ENCODE data around the gene CTU2. TPM values are rescaled to one million over a fixed set of nuclear protein-coding genes. Genes with fewer than 3 reads are reported as not detected.

The CTU2 gene
- total RNA-seq, 2 donors from 2014 or later: 7.8 to 23.1 TPM

DNA sequence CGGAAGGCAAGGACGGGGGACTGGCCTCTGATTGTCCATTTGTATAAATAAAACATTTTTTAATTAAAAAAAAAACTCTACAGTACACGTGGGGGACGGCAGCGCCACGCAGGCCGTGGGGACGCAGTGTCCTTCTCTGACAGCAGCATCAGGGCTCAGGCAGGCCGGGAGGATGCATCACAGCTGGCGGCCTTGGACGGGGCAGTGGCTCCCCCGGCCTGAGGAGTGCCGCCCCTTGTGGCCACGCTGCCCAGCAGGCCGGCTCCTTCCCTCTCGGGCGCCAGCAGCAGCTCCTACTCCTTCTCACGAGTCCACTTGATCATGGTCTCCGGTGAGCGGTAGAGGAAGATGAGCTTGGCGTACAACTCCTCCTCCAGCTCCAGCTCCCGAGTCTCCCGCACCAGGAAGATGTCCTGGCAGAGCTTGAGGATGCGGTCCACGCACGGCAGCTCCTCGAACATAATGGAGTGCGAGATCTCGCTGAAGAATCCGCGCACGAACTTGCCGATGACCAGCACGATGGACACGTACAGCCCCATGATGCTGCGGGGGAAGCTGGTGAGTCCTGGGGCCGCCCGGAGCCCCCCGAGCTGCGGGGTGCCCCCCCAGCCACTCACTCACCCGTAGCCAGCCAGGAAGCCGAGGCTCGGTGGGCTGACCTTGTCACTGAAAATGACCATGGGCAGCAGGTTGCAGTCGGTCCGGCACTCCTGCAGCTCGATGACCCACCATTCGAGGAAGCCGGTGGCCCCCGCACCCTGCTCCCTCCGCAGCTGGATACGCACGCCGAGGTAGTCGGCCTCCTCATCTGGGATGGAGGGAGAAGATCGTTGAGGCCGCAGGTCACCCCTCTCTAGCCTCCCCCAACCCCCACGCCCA lies 9.2 kb downstream of the CTU2 start:
- H3K36me3 ChIP-seq: peaks cover 13% of the 10 kb centered on the region
- H3K9me3 ChIP-seq: no peaks in the 10 kb centered on the region
- intact Hi-C loops (cut with DNase I): no loop called here
- H3K27me3 ChIP-seq: no peaks in the 10 kb centered on the region
- no peak overlapping the region for H3K9ac ChIP-seq (ENCODE audit: low read depth in 2 of 2, low read length in 2 of 2)
- H3K27ac ChIP-seq: no peak overlapping the region
- H3K4me3 ChIP-seq: no peak overlapping the region
- TF ChIP-seq, protein P1, sequence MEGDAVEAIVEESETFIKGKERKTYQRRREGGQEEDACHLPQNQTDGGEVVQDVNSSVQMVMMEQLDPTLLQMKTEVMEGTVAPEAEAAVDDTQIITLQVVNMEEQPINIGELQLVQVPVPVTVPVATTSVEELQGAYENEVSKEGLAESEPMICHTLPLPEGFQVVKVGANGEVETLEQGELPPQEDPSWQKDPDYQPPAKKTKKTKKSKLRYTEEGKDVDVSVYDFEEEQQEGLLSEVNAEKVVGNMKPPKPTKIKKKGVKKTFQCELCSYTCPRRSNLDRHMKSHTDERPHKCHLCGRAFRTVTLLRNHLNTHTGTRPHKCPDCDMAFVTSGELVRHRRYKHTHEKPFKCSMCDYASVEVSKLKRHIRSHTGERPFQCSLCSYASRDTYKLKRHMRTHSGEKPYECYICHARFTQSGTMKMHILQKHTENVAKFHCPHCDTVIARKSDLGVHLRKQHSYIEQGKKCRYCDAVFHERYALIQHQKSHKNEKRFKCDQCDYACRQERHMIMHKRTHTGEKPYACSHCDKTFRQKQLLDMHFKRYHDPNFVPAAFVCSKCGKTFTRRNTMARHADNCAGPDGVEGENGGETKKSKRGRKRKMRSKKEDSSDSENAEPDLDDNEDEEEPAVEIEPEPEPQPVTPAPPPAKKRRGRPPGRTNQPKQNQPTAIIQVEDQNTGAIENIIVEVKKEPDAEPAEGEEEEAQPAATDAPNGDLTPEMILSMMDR (IDR thresholded peaks at IDR 0.05): no peak
- no peaks in the 10 kb centered on the region for H3K4me1 ChIP-seq
- no peak for DNase-seq

DNA sequence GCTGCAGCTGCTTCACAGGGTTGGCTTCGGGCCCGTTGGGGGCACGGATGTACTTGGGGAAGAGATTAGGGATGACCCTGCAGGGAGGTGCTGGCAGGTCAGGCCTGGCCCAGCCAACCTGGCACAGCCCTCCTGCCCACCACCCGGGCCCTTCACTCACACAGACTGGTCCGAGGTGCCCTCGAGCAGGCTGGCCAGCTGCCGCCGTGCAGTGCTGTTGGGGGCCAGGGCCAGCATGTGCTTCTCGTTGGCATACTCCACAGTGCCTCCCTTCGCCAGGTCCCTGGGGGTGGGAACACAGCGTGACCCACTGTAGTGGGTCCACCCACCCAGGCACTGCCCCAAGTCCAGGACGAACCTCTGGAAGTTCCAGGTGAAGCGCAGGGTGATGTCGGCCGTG lies 9.9 kb downstream of the CTU2 start:
- TF ChIP-seq, protein P1 (IDR thresholded peaks at IDR 0.05): no peak
- Histone ChIP-seq H3K27ac (no peak overlapping the region), H3K9me3 (no peaks in the 10 kb centered on the region), H3K4me1 (no peaks in the 10 kb centered on the region), H3K27me3 (no peaks in the 10 kb centered on the region), H3K36me3 (peaks cover 13% of the 10 kb centered on the region), H3K9ac (ENCODE audit: low read depth in 2 of 2, low read length in 2 of 2) (no peak overlapping the region), H3K4me3 (no peak overlapping the region)
- DNase-seq: no peak
- intact Hi-C loops (cut with DNase I): no loop called here

DNA sequence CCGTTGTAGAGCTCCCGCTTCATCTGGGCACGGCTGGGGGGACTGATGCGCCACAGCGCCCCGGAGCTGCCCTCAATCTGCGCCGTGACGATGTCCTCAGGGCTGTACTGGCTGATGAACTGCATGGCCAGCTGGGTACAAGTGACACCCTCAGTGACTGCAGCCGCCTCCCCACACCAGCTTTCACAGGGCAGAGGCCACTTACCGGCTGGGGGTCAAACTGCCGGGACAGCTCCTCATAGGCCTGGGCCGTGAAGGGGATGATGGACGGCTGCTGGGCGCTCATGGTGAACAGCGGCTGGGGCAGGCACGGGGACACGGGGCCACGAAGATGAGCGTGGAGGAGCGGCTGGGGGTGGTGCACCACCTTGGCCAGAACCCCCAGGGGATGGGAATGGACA lies 10.3 kb downstream of the CTU2 start:
- H3K9ac ChIP-seq (ENCODE audit: low read depth in 2 of 2, low read length in 2 of 2): no peak overlapping the region
- no peaks in the 10 kb centered on the region for H3K4me1 ChIP-seq
- TF ChIP-seq, protein P1 (IDR thresholded peaks at IDR 0.05): no peak
- no peaks in the 10 kb centered on the region for H3K9me3 ChIP-seq
- intact Hi-C loops (cut with DNase I): no loop called here
- no peak overlapping the region for H3K27ac ChIP-seq
- H3K36me3 ChIP-seq: peaks cover 13% of the 10 kb centered on the region
- no peak overlapping the region for H3K4me3 ChIP-seq
- H3K27me3 ChIP-seq: no peaks in the 10 kb centered on the region
- no peak for DNase-seq

- TF ChIP-seq, protein P1 (IDR thresholded peaks at IDR 0.05): no peak
- Histone ChIP-seq H3K27ac (no peak overlapping the region), H3K9ac (ENCODE audit: low read depth in 2 of 2, low read length in 2 of 2) (no peak overlapping the region), H3K4me3 (no peak overlapping the region), H3K27me3 (no peaks in the 10 kb centered on the region), H3K9me3 (no peaks in the 10 kb centered on the region), H3K4me1 (no peaks in the 10 kb centered on the region), H3K36me3 (peaks cover 27% of the 10 kb centered on the region)
- DNase-seq: no peak
- intact Hi-C loops (cut with DNase I): no loop called here
Measured at GRCh38 chr16:88718178-88718577, 11.9 kb downstream of the CTU2 start.

DNA sequence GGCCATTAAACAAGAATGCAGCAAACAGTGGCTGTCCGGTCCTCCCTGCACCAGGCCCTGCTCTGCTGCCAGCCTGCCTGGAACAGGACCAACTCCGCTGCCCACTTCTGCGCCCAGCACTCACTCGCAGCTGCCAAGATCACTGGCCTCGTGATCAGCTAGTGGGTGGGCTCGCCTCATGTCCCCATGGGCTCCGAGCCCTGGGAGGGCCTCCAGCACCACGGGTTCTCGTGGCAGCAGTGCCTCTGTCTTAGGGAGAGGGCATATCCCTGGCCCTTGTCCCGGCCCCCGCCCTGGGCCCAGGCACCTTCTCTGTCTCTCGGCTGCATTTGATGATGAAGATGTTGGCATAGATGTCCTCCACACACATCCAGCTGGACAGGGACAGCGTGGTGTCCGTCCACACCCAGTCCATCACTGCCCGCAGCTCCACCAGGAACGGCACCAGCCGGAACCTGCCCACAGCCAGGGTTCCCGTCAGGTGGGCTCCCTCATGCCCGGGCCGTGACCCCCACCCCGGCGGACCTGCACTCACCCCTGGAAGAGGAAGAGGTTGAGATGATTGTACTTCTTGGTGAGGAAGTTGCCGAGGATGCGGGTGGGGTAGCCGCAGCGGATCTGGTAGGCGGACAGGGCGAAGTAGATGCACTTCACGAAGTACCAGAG lies 13.1 kb downstream of the CTU2 start:
- DNase-seq: no peak
- H3K27me3 ChIP-seq: no peaks in the 10 kb centered on the region
- TF ChIP-seq, protein P1 (IDR thresholded peaks at IDR 0.05): no peak
- no peaks in the 10 kb centered on the region for H3K4me1 ChIP-seq
- H3K27ac ChIP-seq: no peak overlapping the region
- intact Hi-C loops (cut with DNase I): no loop called here
- no peaks in the 10 kb centered on the region for H3K9me3 ChIP-seq
- no peak overlapping the region for H3K9ac ChIP-seq (ENCODE audit: low read depth in 2 of 2, low read length in 2 of 2)
- H3K36me3 ChIP-seq: peaks cover 33% of the 10 kb centered on the region
- no peak overlapping the region for H3K4me3 ChIP-seq
